RPMI7951 (cell line): ENCODE results near the gene CEP41. TPM values are rescaled to one million over a fixed set of nuclear protein-coding genes. Genes with fewer than 3 reads are reported as not detected.
"Not testable (repeated sequence)": the region's sequence is repeated elsewhere in the genome, so short reads cannot be mapped to it uniquely, and the experiment has no call there.

Experiments used
- DNase-seq: peaks from one replicate; pipeline ENCODE4 v3.0.0-alpha.2; 2012; ENCODE audit warnings: low read depth
- total RNA-seq: library from RNA; depleted of rRNA; stranded (reverse); fragments of >200 nt; shearing (Covaris generic); gene quantifications from 2 replicates; pipeline ENCODE4 v1.2.3, GENCODE V29; 2014

The CEP41 gene
- total RNA-seq, 1 experiment from 2014 or later, result 27.2 TPM

- no peak for DNase-seq
These were observed 50.3 kb downstream of the CEP41 start for GRCh38 chr7:130390486-130390885.

GRCh38 chr7:130388671-130389070 lies 52.1 kb downstream of the CEP41 start:
- DNase-seq, result no peak

- peak; percentile 59 for DNase-seq
These were observed 53.0 kb downstream of the CEP41 start for GRCh38 chr7:130387628-130388403.

GRCh38 chr7:130387306-130387627 lies 53.5 kb downstream of the CEP41 start:
- DNase-seq, result no peak

- no peak for DNase-seq
These were observed 53.9 kb downstream of the CEP41 start for GRCh38 chr7:130386876-130387275.

- DNase-seq, result no peak
These were observed 55.2 kb downstream of the CEP41 start for GRCh38 chr7:130385600-130386066.

GRCh38 chr7:130384841-130385599 lies 55.8 kb downstream of the CEP41 start:
- DNase-seq, result no peak

- DNase-seq, result no peak
These were observed 56.4 kb downstream of the CEP41 start for GRCh38 chr7:130384371-130384801.

- no peak for DNase-seq
These were observed 57.4 kb downstream of the CEP41 start for GRCh38 chr7:130383187-130383980.

- DNase-seq, result no peak
These were observed 59.1 kb downstream of the CEP41 start for GRCh38 chr7:130381468-130382312.

- no peak for DNase-seq
These were observed 59.9 kb downstream of the CEP41 start for GRCh38 chr7:130380861-130381455.

GRCh38 chr7:130379921-130380860 lies 60.6 kb downstream of the CEP41 start, which contains the start of gene CPA1:
Gene CPA1, plus strand, starts transcription at chr7:130380494. Its CDS starts 27 bp downstream, at chr7:130380521.
- DNase-seq, result no peak

- DNase-seq, result no peak
These were observed 61.3 kb downstream of the CEP41 start for GRCh38 chr7:130379532-130379920.

- DNase-seq, result no peak
These were observed 61.8 kb downstream of the CEP41 start for GRCh38 chr7:130379019-130379418.

GRCh38 chr7:130377178-130377577 lies 63.6 kb downstream of the CEP41 start:
- DNase-seq, result no peak

GRCh38 chr7:130376461-130376860 lies 64.4 kb downstream of the CEP41 start:
- not testable (repeated sequence) for DNase-seq

- DNase-seq, result no peak
These were observed 66.3 kb downstream of the CEP41 start for GRCh38 chr7:130374507-130374906.

GRCh38 chr7:130372402-130373165 lies 68.2 kb downstream of the CEP41 start:
- DNase-seq, result no peak

- peak; percentile 77 for DNase-seq
These were observed 69.8 kb downstream of the CEP41 start for GRCh38 chr7:130371046-130371445.
